ENCODE results near the gene TMEM179.

DNA sequence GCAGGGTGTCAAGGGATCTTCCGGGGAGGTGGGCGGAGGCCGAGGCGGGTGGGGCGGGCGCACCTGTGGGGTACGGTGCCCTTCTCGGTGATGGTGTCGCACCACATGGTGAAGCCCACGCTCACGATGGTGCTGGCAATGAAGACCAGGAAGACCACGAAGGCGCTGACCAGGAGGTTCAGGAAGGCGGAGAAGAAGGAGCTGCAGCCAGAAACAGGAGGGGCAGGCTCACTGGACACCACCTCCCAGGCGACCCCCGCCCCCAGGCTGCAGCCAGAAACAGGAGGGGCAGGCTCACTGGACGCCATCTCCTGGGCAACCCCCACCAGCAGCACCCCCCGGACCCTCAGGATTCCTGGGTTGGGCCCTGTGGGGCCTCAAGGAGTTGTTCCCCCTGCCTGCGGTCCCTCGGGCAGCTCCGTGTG lies 7.6 kb downstream of the TMEM179 start:
- TF ChIP-seq, protein P1, sequence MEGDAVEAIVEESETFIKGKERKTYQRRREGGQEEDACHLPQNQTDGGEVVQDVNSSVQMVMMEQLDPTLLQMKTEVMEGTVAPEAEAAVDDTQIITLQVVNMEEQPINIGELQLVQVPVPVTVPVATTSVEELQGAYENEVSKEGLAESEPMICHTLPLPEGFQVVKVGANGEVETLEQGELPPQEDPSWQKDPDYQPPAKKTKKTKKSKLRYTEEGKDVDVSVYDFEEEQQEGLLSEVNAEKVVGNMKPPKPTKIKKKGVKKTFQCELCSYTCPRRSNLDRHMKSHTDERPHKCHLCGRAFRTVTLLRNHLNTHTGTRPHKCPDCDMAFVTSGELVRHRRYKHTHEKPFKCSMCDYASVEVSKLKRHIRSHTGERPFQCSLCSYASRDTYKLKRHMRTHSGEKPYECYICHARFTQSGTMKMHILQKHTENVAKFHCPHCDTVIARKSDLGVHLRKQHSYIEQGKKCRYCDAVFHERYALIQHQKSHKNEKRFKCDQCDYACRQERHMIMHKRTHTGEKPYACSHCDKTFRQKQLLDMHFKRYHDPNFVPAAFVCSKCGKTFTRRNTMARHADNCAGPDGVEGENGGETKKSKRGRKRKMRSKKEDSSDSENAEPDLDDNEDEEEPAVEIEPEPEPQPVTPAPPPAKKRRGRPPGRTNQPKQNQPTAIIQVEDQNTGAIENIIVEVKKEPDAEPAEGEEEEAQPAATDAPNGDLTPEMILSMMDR (IDR thresholded peaks at IDR 0.05) = no peak
- TF ChIP-seq POLR2A (IDR thresholded peaks at IDR 0.05) (no peak), EP300 (IDR thresholded peaks at IDR 0.05) (no peak)
